Gastrocnemius medialis (tissue), 4 donors: ENCODE data around the gene PACSIN1. TPM values are rescaled to one million over a fixed set of nuclear protein-coding genes. Genes with fewer than 3 reads are reported as not detected.

Experiments used
- ATAC-seq, 2 donors: fragments of 150-250 bp; one replicate each; pipeline ENCODE4 v1.9.1; 2016
- DNase-seq, 2 donors: peaks; one replicate each; pipeline ENCODE4 v3.0.0-alpha.2; 2019
- H3K27ac ChIP-seq, 4 donors: fragments of 200-600 bp; sonication (generic); 1 replicate in 1 of 4; 2 replicates in 3 of 4; pipeline ENCODE4 v1.5.1; 2016 to 2018; ENCODE audit warnings: mild to moderate bottlenecking in 2 of 4, moderate library complexity in 1 of 4
- H3K27me3 ChIP-seq, 3 donors: fragments of 200-600 bp; sonication (generic) in 2 of 3; 1 replicate in 1 of 3; 2 replicates in 2 of 3; pipeline versions ENCODE4 v1.5.1 to v1.6.0; 2016 to 2019; ENCODE audit warnings: mild to moderate bottlenecking in 1 of 3, moderate library complexity in 1 of 3
- H3K36me3 ChIP-seq, 2 donors: fragments of 200-600 bp; sonication (generic) in 1 of 2; one replicate each; pipeline ENCODE4 v1.5.1; 2017 to 2018
- H3K4me1 ChIP-seq, 2 donors: fragments of 200-600 bp; sonication (generic) in 1 of 2; one replicate each; pipeline ENCODE4 v1.5.1; 2016 to 2017; ENCODE audit warnings: mild to moderate bottlenecking in 2 of 2
- H3K4me3 ChIP-seq, 4 donors: fragments of 200-600 bp; sonication (generic) in 3 of 4; 1 replicate in 1 of 4; 2 replicates in 3 of 4; pipeline ENCODE4 v1.5.1; 2016 to 2019; ENCODE audit warnings: mild to moderate bottlenecking in 2 of 4
- H3K9me3 ChIP-seq, 3 donors: fragments of 200-600 bp; sonication (generic) in 2 of 3; 1 replicate in 1 of 3; 2 replicates in 2 of 3; pipeline ENCODE4 v1.5.1; 2016 to 2019
- CTCF ChIP-seq, 5 experiments: fragments of 450-650 bp in 3 of 5; fragments of 200-600 bp in 2 of 5; sonication (generic) in 2 of 5; IDR thresholded peaks in 4 of 5; conservative IDR thresholded peaks in 1 of 5; 1 replicate in 4 of 5; 2 replicates in 1 of 5; pipeline ENCODE4 v1.5.1; 2016 to 2019; ENCODE audit warnings: antibody characterized with exemption in 5 of 5, mild to moderate bottlenecking in 3 of 5, moderate library complexity in 3 of 5
- POLR2A ChIP-seq, 2 donors: fragments of 450-650 bp; IDR thresholded peaks; one replicate each; pipeline ENCODE4 v1.6.1; 2017; ENCODE audit warnings: antibody characterized with exemption in 2 of 2, mild to moderate bottlenecking in 2 of 2, moderate library complexity in 2 of 2
- in situ Hi-C, 4 donors: fragments of 200-750 bp; cut with MboI; loops; one replicate each; pipeline versions ENCODE4 v1.15.0 to v1.8.0; 2017; ENCODE audit warnings: low sequenced_read_pairs in 4 of 4
- intact Hi-C: fragments of 100-400 bp; cut with DNase I; formaldehyde crosslinking; loops from one replicate; pipeline ENCODE4 v1.15.1; 2023; ENCODE audit warnings: low total_unique reads
- total RNA-seq, 4 donors: library from RNA; depleted of rRNA; stranded (reverse); fragments of >200 nt; gene quantifications; one replicate each; pipeline versions ENCODE4 v1.1.0 to v1.2.3, GENCODE V29; 2016

The PACSIN1 gene
- total RNA-seq, 4 donors from 2014 or later = not detected

GRCh38 chr6:34583461-34583860 is 117.6 kb downstream of the PACSIN1 start:
- Histone ChIP-seq H3K36me3 (no peaks in the 10 kb centered on the region), H3K27ac (no peak overlapping the region), H3K4me1 (peaks cover 10 to 12% of the 10 kb centered on the region in 2 donors), H3K27me3 (no peaks in the 10 kb centered on the region), H3K4me3 (no peak overlapping the region), H3K9me3 (no peaks in the 10 kb centered on the region)
- DNase-seq (no peak), ATAC-seq (no peak)
- in situ Hi-C loops = no loop called here
- TF ChIP-seq CTCF (IDR thresholded peaks at IDR 0.05 in 4 of 5, conservative IDR thresholded peaks at IDR 0.05 in 1 of 5) (no peak), POLR2A (IDR thresholded peaks at IDR 0.05) (no peak)
- intact Hi-C loops = no loop called here

- Histone ChIP-seq H3K36me3 (no peaks in the 10 kb centered on the region), H3K4me1 (peaks cover 10 to 12% of the 10 kb centered on the region in 2 donors), H3K9me3 (no peaks in the 10 kb centered on the region), H3K27me3 (no peaks in the 10 kb centered on the region), H3K27ac (no peak overlapping the region), H3K4me3 (no peak overlapping the region)
- no peak for DNase-seq
- no peak for TF ChIP-seq CTCF (IDR thresholded peaks at IDR 0.05 in 4 of 5, conservative IDR thresholded peaks at IDR 0.05 in 1 of 5)
- no peak for TF ChIP-seq POLR2A (IDR thresholded peaks at IDR 0.05)
- intact Hi-C loops = no loop called here
- ATAC-seq = no peak
- in situ Hi-C loops = no loop called here
Measured at GRCh38 chr6:34583861-34584604, 118.2 kb downstream of the PACSIN1 start.

- ATAC-seq = no peak
- in situ Hi-C loops (no loop called here), intact Hi-C loops (no loop called here)
- no peak for DNase-seq
- H3K4me1 ChIP-seq = peaks cover 12% of the 10 kb centered on the region in 2 donors
- TF ChIP-seq CTCF (IDR thresholded peaks at IDR 0.05 in 4 of 5, conservative IDR thresholded peaks at IDR 0.05 in 1 of 5) = no peak
- no peak for TF ChIP-seq POLR2A (IDR thresholded peaks at IDR 0.05)
- no peaks in the 10 kb centered on the region for H3K9me3 ChIP-seq
- no peaks in the 10 kb centered on the region for H3K36me3 ChIP-seq
- H3K27ac ChIP-seq = no peak overlapping the region
- no peak overlapping the region for H3K4me3 ChIP-seq
- H3K27me3 ChIP-seq = no peaks in the 10 kb centered on the region
Measured at GRCh38 chr6:34584694-34585093, 118.8 kb downstream of the PACSIN1 start.

Other genes starting within 250 kb of the PACSIN1 start
- gene HMGA1, start 229.2 kb upstream of the PACSIN1 start, total RNA-seq = 100 to 1,000 TPM in 3 of 4 donors, 10 to 100 TPM in 1; 74.1 to 163 (median 154) TPM
- gene SMIM29, start 217.1 kb upstream of the PACSIN1 start, total RNA-seq = 10 to 100 TPM; 21.4 to 39.5 (median 33.4) TPM
- 10 to 100 TPM; 40.0 to 71.9 (median 50.6) TPM for gene NUDT3, start 73.4 kb upstream of the PACSIN1 start, total RNA-seq
- 1,000 to 10,000 TPM; 1,471 to 2,243 (median 1,775) TPM for gene RPS10, start 40.0 kb upstream of the PACSIN1 start, total RNA-seq
- gene SPDEF, start 90.3 kb downstream of the PACSIN1 start, total RNA-seq = under 1 TPM in 2 of 4 donors, not detected in 2; 0.16 to 0.20 TPM
- gene ILRUN, start 230.7 kb downstream of the PACSIN1 start, total RNA-seq = 100 to 1,000 TPM; 136 to 252 (median 169) TPM